ENCODE data around the gene CHRDL2. TPM values are rescaled to one million over a fixed set of nuclear protein-coding genes. Genes with fewer than 3 reads are reported as not detected.

CHRDL2 gene
- total and polyA plus RNA-seq, 2 donors from 2014 or later = 2.0 to 3.9 TPM

GRCh38 chr11:74693531-74693930, 37.7 kb downstream of the CHRDL2 start:
- Histone ChIP-seq H3K4me1 (ENCODE audit: control insufficient read depth in 2 of 3, insufficient read depth in 2 of 3, low read depth in 1 of 3, low read length in 3 of 3) (peaks cover 0 to 9% (median 0%) of the 10 kb centered on the region in 3 donors), H3K27me3 (ENCODE audit: control insufficient read depth, insufficient read depth, low read length) (no peaks in the 10 kb centered on the region), H3K27ac (ENCODE audit: low read depth in 2 of 2, low read length in 2 of 2) (no peak overlapping the region), H3K36me3 (ENCODE audit: control insufficient read depth in 2 of 3, insufficient read depth in 3 of 3, low read length in 3 of 3) (no peaks in the 10 kb centered on the region), H3K9ac (ENCODE audit: low read length in 3 of 3) (no peak overlapping the region), H3K9me3 (ENCODE audit: control insufficient read depth in 2 of 3, insufficient read depth in 1 of 3, low read length in 3 of 3) (no peaks in the 10 kb centered on the region), H3K4me3 (ENCODE audit: low read length in 3 of 3) (no peak overlapping the region)
- intact Hi-C loops (cut with DNase I) = no loop called here
- DNase-seq = no peak
- no peak for TF ChIP-seq CTCF (IDR thresholded peaks at IDR 0.05; ENCODE audit: borderline replicate concordance, extremely low read depth, insufficient read depth)
- FAIRE-seq = no peak

DNA sequence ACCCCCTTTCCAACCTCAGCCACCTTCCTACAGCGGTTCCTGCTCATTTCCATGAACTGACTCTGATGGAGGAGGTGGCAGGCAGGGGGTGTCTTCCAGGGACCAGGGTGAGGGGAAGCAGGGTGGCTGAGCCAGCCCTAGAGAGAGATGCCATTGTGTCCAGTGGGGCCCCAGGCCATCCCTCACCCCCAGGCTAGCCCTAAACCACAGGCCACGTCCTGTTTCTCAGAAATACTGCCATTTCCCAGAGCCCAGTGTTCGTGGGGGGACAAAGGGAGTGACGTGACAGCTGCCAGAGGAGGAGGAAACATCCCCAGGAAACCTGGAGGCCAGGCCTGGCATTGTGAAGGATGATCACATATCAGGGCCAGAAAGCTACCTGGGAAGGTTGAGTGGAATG, 39.5 kb downstream of the CHRDL2 start:
- Histone ChIP-seq H3K27ac (ENCODE audit: low read depth in 2 of 2, low read length in 2 of 2) (no peak overlapping the region), H3K27me3 (ENCODE audit: control insufficient read depth, insufficient read depth, low read length) (no peaks in the 10 kb centered on the region), H3K36me3 (ENCODE audit: control insufficient read depth in 2 of 3, insufficient read depth in 3 of 3, low read length in 3 of 3) (no peaks in the 10 kb centered on the region), H3K9ac (ENCODE audit: low read length in 3 of 3) (no peak overlapping the region), H3K4me1 (ENCODE audit: control insufficient read depth in 2 of 3, insufficient read depth in 2 of 3, low read depth in 1 of 3, low read length in 3 of 3) (peaks cover 0 to 6% (median 0%) of the 10 kb centered on the region in 3 donors), H3K9me3 (ENCODE audit: control insufficient read depth in 2 of 3, insufficient read depth in 1 of 3, low read length in 3 of 3) (no peaks in the 10 kb centered on the region), H3K4me3 (ENCODE audit: low read length in 3 of 3) (no peak overlapping the region)
- DNase-seq (no peak), FAIRE-seq (no peak)
- TF ChIP-seq CTCF (IDR thresholded peaks at IDR 0.05; ENCODE audit: borderline replicate concordance, extremely low read depth, insufficient read depth) = no peak
- intact Hi-C loops (cut with DNase I) = no loop called here

DNA sequence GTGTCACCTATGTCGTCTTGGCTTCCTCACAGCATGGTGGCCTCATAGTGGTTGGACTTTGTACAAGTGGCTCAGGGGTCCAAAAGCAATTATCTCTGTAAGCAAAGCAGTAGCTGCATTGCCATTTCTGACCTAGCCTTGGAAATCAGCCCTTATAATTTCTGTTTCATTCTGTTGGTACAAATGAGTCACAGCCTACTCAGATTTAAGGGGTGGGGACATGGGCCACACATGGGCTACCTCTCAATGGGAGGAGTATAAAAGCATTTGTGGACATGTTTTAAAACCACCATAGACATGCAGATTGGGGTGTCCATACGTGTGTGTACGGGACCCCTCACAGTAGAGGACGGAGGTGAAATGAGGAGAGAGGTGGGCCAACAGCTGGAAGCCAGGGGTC, 41.6 kb downstream of the CHRDL2 start:
- FAIRE-seq (no peak), DNase-seq (peak in 1 of 5 donors; percentile 6)
- H3K36me3 ChIP-seq (ENCODE audit: control insufficient read depth in 2 of 3, insufficient read depth in 3 of 3, low read length in 3 of 3) = no peaks in the 10 kb centered on the region
- H3K9me3 ChIP-seq (ENCODE audit: control insufficient read depth in 2 of 3, insufficient read depth in 1 of 3, low read length in 3 of 3) = no peaks in the 10 kb centered on the region
- H3K4me3 ChIP-seq (ENCODE audit: low read length in 3 of 3) = no peak overlapping the region
- H3K27ac ChIP-seq (ENCODE audit: low read depth in 2 of 2, low read length in 2 of 2) = no peak overlapping the region
- H3K27me3 ChIP-seq (ENCODE audit: control insufficient read depth, insufficient read depth, low read length) = no peaks in the 10 kb centered on the region
- TF ChIP-seq CTCF (IDR thresholded peaks at IDR 0.05; ENCODE audit: borderline replicate concordance, extremely low read depth, insufficient read depth) = no peak
- H3K4me1 ChIP-seq (ENCODE audit: control insufficient read depth in 2 of 3, insufficient read depth in 2 of 3, low read depth in 1 of 3, low read length in 3 of 3) = no peaks in the 10 kb centered on the region
- intact Hi-C loops (cut with DNase I) = no loop called here
- H3K9ac ChIP-seq (ENCODE audit: low read length in 3 of 3) = no peak overlapping the region
